SU-DHL-6 (cell line): ENCODE data around the gene GPT2.
A peak's percentile ranks its signal among the peaks of the same experiment; 100 is the strongest.

Source experiments
- H2AFZ ChIP-seq: fragments of 200-600 bp; sonication (generic); 2 replicates; pipeline ENCODE4 v1.6.1; 2014; ENCODE audit warnings: low read depth, mild to moderate bottlenecking, moderate library complexity, mixed read lengths, antibody characterized with exemption, low read length; ENCODE audit not compliant: severe bottlenecking
- H3F3A ChIP-seq: fragments of 200-600 bp; shearing (Covaris generic); 2 replicates; pipeline ENCODE4 v1.6.0; 2016; ENCODE audit warnings: antibody characterized with exemption, mild to moderate bottlenecking; ENCODE audit not compliant: insufficient read depth
- H3K27ac ChIP-seq: fragments of 200-600 bp; sonication (generic); 2 replicates; pipeline ENCODE4 v1.5.1; 2016; ENCODE audit warnings: low read depth, mild to moderate bottlenecking, low read length, moderate library complexity, mixed read lengths
- H3K27me3 ChIP-seq: fragments of 200-600 bp; sonication (generic), shearing (Covaris generic); 2 replicates; pipeline ENCODE4 v1.6.0; 2014; ENCODE audit warnings: mild to moderate bottlenecking, low read length
- H3K36me3 ChIP-seq: fragments of 200-600 bp; sonication (generic); 2 replicates; pipeline ENCODE4 v1.6.1; 2014; ENCODE audit warnings: mild to moderate bottlenecking, low read length, mixed read lengths
- H3K4me2 ChIP-seq: fragments of 300-600, 200-600 bp; shearing (Covaris generic), sonication (generic); 2 replicates; pipeline ENCODE4 v1.6.0; 2014; ENCODE audit warnings: low read length, low read depth, mild to moderate bottlenecking; ENCODE audit not compliant: poor library complexity, severe bottlenecking
- H3K4me3 ChIP-seq: fragments of 200-600 bp; sonication (generic); 2 replicates; pipeline ENCODE4 v1.5.1; 2014; ENCODE audit warnings: antibody characterized with exemption, low read length, mild to moderate bottlenecking, mixed read lengths; ENCODE audit not compliant: insufficient read depth, poor library complexity, severe bottlenecking
- H3K79me2 ChIP-seq: fragments of 200-600 bp; sonication (generic); 2 replicates; pipeline ENCODE4 v1.6.1; 2014; ENCODE audit warnings: mild to moderate bottlenecking, low read length, moderate library complexity; ENCODE audit not compliant: insufficient read depth
- H3K9ac ChIP-seq: fragments of 200-600 bp; sonication (generic); 2 replicates; pipeline ENCODE4 v1.7.0; 2014; ENCODE audit warnings: mild to moderate bottlenecking, low read length
- H3K9me2 ChIP-seq: fragments of 200-600 bp; sonication (generic); replicated peaks from 2 replicates; pipeline ENCODE4 v1.6.1; 2014; ENCODE audit warnings: low read length; ENCODE audit not compliant: insufficient read depth
- H3K9me3 ChIP-seq: fragments of 200-600 bp; sonication (generic); 2 replicates; pipeline ENCODE4 v1.6.1; 2014; ENCODE audit warnings: low read length, mixed read lengths; ENCODE audit not compliant: insufficient read depth
- H4K20me1 ChIP-seq: fragments of 200-600 bp; sonication (generic); 2 replicates; pipeline ENCODE4 v1.6.1; 2014; ENCODE audit warnings: low read depth, mild to moderate bottlenecking, antibody characterized with exemption, low read length, moderate library complexity, mixed read lengths
- EZH2phosphoT487 ChIP-seq: fragments of 200-600 bp; sonication (generic), shearing (Covaris generic); conservative IDR thresholded peaks from 2 replicates; pipeline ENCODE4 v1.6.1; 2018; ENCODE audit warnings: mild to moderate bottlenecking, antibody characterized with exemption, low read length, moderate library complexity, mixed read lengths
- TF ChIP-seq, protein P1 (sequence below): fragments of 200-600 bp; sonication (generic); IDR thresholded peaks from one replicate; pipeline ENCODE4 v1.5.1; 2017; ENCODE audit warnings: antibody characterized with exemption, mild to moderate bottlenecking, low read length, moderate library complexity; ENCODE audit not compliant: insufficient read depth, poor library complexity, severe bottlenecking

Gene GPT2, protein sequence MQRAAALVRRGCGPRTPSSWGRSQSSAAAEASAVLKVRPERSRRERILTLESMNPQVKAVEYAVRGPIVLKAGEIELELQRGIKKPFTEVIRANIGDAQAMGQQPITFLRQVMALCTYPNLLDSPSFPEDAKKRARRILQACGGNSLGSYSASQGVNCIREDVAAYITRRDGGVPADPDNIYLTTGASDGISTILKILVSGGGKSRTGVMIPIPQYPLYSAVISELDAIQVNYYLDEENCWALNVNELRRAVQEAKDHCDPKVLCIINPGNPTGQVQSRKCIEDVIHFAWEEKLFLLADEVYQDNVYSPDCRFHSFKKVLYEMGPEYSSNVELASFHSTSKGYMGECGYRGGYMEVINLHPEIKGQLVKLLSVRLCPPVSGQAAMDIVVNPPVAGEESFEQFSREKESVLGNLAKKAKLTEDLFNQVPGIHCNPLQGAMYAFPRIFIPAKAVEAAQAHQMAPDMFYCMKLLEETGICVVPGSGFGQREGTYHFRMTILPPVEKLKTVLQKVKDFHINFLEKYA

DNA sequence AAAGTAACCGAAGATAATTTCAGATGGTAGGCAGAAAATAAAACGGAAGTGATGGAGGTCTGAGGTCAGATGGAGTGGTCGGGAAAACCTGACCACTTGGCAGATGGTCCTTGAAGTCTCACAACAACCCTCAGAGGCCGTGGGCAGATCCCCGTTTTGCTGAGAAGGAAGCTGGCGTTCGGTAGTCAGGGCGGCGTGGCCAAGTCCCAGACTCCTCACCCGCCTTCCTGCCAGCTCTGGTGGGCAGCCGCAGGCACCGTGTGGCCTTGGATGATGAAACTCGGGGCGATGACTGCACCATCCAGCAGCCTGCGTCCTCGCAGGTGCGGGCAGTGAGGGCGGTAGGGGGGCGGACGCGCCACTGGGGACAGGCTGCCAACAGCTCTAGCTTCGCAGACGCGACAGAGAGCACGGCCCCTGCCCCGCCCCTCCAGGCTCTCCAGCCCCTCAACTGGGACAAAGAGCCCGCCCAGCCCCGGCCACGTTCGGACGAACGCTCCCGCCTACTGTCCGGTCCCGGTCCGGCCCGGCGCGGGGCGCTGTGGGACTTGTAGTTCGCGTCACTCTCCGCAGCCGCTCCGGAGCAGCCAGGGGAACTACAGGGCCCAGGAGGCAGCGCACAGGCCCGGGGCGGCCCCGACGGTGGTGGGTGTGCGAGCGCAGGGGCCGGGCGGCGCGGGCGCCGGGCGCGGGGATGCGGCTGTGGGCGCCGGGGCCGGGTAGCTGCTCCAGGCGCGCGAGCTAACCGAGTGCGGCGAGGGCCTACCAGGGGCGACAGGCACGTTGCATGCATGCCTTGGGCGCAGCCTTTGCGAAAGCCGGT, at the start of gene GPT2:
Gene GPT2, plus strand, starts transcription at position 673 of the 823 bp plus-strand sequence. CDS start 354 bp downstream, outside the sequence.
- H3K4me2 ChIP-seq: peak within 1 kb of the TSS; percentile 76
- H3K9me3 ChIP-seq: no peaks in the 10 kb centered on the region
- peak within 1 kb of the TSS; percentile 87 for H2AFZ ChIP-seq
- TF ChIP-seq, protein P1, sequence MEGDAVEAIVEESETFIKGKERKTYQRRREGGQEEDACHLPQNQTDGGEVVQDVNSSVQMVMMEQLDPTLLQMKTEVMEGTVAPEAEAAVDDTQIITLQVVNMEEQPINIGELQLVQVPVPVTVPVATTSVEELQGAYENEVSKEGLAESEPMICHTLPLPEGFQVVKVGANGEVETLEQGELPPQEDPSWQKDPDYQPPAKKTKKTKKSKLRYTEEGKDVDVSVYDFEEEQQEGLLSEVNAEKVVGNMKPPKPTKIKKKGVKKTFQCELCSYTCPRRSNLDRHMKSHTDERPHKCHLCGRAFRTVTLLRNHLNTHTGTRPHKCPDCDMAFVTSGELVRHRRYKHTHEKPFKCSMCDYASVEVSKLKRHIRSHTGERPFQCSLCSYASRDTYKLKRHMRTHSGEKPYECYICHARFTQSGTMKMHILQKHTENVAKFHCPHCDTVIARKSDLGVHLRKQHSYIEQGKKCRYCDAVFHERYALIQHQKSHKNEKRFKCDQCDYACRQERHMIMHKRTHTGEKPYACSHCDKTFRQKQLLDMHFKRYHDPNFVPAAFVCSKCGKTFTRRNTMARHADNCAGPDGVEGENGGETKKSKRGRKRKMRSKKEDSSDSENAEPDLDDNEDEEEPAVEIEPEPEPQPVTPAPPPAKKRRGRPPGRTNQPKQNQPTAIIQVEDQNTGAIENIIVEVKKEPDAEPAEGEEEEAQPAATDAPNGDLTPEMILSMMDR: no peak
- TF ChIP-seq EZH2phosphoT487: no peak
- no peaks in the 10 kb centered on the region for H3K27me3 ChIP-seq
- peak within 1 kb of the TSS; percentile 90 for H3K4me3 ChIP-seq
- peak within 1 kb of the TSS; percentile 67 for H3K9ac ChIP-seq
- H3K36me3 ChIP-seq: no peaks in the 10 kb centered on the region
- no peaks in the 10 kb centered on the region for H4K20me1 ChIP-seq
- no peaks in the 10 kb centered on the region for H3F3A ChIP-seq
- H3K27ac ChIP-seq: peak within 1 kb of the TSS; percentile 40
- H3K79me2 ChIP-seq: peaks cover 18% of the 10 kb centered on the region; the same call in 1 of the 2 replicates
- no peaks in the 10 kb centered on the region for H3K9me2 ChIP-seq

DNA sequence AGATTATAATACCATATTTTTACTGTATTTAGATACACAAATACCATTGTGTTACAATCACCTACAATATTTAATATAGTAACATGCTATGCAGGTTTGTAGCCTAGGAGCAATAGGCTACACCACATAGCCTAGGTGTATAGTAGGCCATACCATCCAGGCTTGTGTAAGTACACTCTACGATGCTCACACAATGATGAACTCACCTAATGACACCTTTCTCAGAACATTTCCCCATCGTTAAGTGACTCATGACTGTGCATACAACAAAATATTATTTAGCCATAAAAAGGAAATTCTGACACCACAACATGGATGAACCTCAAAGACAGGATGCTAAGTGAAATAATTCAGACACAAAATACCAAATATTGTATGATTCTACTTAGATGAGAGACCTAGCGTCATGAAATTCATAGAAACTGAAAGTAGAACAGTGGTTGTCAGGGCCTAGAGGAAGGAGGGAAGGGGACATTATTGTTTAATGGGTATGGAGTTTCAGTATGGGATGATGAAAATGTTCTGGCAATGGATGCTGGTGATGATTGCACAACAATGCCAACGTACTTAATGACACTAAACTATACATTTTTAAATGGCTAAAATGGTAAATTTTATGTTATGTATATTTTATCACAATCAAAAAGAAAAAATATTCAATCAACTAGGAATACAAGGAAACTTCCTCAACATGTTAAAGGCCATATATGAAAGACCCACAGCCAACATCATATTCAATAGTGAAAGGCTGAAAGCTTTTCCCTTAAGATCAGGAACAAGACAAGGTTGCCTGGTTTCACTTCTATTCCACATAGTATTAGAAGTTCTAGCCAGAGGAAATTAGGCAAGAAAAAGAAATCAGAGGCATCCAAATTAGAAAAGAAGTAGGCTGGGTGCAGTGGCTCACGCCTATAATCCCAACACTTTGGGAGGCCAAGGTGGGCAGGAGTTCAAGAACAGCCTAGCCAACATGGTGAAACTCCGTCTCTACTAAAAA, 47.3 kb upstream of the GPT2 start:
- Histone ChIP-seq H3K4me2 (no peak overlapping the region), H3K27ac (no peak overlapping the region), H3K36me3 (no peaks in the 10 kb centered on the region), H3K27me3 (no peaks in the 10 kb centered on the region), H3K9me2 (no peaks in the 10 kb centered on the region), H4K20me1 (no peaks in the 10 kb centered on the region), H2AFZ (no peak overlapping the region), H3K9me3 (no peaks in the 10 kb centered on the region), H3K9ac (no peak overlapping the region), H3K4me3 (no peak overlapping the region), H3K79me2 (no peaks in the 10 kb centered on the region), H3F3A (peaks cover 4% of the 10 kb centered on the region; the same call in 1 of the 2 replicates)
- TF ChIP-seq EZH2phosphoT487: no peak
- TF ChIP-seq, protein P1: no peak

DNA sequence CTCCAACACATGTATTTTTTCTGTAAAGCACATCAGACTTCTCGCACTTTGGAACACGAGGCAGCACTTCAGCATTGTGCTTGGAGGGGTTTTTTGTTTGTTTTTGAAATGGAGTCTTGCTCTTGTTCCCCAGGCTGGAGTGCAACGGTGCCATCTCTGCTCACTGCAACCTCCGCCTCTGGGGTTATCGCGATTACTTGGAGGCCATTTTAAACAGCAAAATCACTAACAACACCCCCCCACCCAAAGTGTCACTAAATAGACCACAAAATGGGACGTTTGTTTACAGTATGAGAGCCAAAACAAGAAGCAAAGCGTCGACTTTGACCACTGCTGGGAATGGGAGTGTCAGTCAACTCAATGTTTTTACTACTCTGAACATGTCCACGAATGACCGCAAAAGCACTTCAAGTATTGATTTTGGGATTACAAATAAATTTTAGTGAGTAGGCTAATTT, 44.1 kb upstream of the GPT2 start:
- no peaks in the 10 kb centered on the region for H4K20me1 ChIP-seq
- no peaks in the 10 kb centered on the region for H3K9me2 ChIP-seq
- H3K27me3 ChIP-seq: no peaks in the 10 kb centered on the region
- no peak for TF ChIP-seq EZH2phosphoT487
- TF ChIP-seq, protein P1: no peak
- no peak overlapping the region for H3K4me2 ChIP-seq
- H2AFZ ChIP-seq: no peak overlapping the region
- H3K4me3 ChIP-seq: no peak overlapping the region
- H3F3A ChIP-seq: no peaks in the 10 kb centered on the region
- H3K79me2 ChIP-seq: no peaks in the 10 kb centered on the region
- H3K36me3 ChIP-seq: no peaks in the 10 kb centered on the region
- H3K27ac ChIP-seq: no peak overlapping the region
- H3K9ac ChIP-seq: no peak overlapping the region
- no peaks in the 10 kb centered on the region for H3K9me3 ChIP-seq
